GM21737 (cell line): ENCODE data around the gene GBA2.

ENCODE experiments used
- ATAC-seq: cut with Tn5 transposase; IDR thresholded peaks from one replicate; pipeline ENCODE4 v1.9.1; 2021; ENCODE audit warnings: mild to moderate bottlenecking, moderate library complexity; ENCODE audit not compliant: unreplicated experiment

The GBA2 gene

DNA sequence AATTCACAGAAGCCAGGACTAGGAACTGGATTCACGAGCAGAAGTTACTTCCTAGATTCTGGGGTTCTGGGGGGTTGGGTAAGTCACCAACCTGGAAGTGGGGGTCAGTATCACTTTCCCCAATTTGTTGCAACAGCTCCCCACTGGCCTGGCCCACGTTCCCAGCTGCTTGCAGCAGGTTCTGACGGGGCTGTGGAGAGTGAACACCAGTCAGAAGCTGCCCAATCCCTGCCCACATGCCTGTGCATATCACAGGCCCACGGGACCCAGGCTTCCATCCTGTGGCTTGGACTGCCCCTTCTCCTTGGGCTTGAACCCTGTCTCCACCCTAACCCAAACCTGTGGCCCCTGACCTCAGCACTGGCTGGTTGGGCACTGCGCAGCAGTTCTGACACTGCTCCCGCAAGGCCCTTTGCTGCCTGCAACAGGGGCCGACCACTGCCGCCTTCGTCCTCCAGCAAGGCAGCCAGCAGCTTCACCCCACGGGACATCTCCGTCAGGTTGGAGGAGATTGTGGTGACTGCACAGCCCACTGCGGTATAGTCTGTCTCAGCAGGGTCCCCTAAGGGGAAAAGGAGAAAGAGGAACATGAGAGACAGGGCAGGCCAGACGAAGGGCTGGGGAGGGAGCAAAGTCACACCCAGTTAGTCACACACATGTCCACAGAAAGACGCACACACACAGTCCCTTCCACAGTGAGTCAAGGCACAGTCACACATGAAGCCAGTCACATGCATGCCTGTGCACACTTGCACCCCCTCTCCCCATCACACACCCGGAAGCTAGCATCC is 30.1 kb downstream of the GBA2 start:
- ATAC-seq, result no peak

DNA sequence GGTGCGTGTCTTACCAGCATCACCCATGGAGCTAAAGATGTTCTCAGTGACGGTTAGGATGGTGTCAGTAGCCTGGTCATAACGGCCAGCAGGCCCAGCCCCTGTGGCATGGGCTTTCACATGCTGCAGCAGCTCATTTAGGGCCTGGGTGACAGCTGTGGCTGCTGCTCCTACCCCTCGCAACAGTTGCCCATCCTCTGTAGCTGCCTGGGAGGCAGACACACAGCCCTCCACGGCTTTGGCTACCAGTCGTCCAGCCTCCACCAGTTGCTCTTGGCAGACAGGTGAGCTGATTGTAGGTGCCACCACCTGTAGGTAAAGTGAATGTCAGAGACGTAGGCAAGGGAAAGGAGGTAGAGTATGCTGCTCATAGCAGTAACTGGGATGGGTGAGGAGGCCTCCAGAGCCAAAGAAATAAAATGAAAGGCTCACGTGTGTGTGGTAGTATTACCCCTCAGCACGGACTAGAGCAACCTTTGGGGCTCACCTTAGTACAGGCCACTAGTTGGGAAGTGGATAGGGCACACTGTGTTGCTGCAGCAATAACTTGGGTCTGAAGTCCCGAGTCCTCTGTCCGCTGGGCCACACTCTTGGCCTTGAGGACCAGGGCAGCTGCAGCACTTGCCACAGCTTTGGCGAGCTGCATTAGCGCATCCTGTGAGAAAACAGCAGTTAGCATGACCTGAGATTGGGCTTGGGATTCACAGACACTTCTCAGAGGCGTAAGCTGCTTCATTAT is 31.7 kb downstream of the GBA2 start:
- no peak for ATAC-seq

DNA sequence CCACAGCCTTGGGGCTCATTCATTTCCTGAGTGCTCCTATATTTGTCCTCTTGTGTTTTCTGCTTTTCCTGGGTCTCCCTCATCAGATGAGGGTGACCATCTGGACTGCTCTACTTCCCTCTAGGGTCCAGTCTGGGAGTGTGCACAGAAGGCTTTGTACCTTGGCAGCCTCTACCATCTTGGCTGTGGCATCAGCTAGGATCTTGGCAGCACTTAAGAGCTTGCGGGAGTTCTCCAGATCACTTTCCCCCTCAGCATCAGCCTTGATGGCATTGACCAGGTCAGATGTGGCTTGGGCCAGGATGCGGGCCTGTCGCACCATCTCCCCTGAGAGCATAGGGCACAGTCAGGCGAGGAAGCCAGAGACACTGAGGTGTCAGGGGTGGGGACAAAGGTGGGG is 32.8 kb downstream of the GBA2 start:
- ATAC-seq, result no peak

DNA sequence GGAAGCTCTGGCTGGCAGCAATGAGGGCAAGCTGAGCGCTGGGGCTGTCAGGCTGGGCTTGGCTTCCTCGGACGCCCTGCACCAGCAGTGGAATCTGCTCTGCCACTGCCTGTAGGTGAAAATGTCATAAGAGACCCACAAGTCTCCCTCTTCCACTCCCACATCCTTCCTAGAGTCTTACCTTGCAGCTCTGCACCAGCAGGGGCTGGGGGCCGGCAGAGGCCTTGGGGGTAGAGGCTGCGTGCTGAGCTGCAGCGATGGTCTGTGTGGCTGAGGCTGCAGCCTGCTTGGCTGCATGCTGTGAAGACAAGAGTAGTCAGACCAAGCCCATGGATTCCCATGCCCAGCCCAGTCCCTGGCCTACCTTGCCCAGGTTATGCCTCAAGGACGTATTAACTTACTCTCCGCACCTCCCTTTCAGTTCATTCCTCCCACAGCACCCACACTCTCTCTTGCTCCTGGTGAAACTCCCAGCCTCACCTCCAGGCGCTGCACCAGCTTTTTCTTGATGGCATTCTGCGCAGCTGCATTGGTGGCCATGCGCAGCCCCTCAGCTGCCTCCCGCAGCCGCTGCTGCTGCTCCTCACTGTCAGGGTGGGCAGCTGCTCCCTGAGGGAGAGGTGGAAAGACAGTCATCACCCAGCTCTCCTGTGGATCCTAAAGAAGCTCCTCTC is 34.3 kb downstream of the GBA2 start:
- ATAC-seq, result no peak

DNA sequence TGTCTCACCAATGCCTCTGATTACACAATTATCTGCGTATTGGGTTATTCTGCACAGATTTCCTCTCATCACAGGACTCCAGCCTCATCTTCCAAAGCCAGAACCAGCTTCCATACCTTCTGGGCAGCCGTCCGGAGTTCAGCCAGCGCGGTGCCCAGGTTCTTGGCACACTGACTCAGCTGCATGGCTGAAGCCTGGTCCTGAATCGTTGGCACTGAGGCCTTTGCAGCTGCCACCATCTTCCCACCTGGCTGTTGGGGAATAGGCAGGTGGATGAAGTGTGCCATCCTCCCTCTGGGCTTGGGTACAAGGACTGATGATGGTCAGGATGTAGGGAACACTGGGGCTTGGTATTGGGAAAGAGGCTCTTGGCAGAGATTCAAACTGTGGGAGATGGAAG is 34.9 kb downstream of the GBA2 start:
- ATAC-seq, result no peak

DNA sequence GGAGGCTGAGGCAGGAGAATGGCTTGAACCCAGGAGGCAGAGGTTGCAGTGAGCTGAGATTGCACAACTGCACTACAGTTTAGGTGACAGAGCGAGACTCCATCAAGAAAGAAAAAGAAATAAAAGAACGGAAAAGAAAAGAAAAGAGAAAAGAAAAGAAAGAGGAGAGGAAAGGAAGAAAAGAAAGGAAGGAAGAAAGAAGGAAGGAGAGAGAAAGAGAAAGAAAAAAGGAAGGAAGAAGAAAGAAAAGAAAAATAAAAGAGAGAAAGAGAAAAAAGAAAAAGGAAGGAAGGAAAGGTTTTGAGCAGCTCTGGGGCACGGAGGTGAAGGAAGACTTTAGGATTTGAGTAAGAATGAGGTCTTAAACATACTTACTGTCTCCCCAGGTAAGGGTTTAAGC is 35.5 kb downstream of the GBA2 start:
- no peak for ATAC-seq

DNA sequence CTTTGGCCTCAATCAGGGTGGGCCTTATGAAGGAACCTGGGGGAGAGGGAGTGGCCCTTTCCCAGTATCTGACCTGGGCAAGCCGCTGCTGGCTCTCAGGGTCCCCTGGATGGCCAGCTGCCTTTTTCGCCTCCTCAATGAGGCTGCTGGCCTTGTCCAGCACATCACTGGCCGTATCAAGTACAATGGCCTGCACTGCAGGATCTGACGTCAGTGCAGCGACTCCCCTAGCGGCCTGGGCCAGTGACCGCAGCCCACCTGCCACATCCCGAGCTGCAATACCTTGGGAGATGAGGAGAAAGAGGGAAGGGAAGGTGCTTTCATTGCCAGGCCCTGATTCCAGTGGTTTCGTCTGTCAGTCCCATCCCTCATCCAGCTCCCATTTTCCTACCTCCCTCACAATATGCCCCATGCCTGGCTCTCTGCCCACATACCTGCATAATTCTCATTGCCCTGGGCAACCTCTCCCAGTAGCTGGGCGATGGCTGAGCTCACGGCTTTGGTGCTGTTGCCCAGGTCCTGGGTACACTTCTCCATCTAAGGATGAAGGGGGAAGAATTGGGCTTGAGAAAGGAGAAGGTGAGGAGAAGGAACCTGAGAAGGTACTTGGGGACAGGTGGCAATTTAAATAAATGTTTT is 36.1 kb downstream of the GBA2 start:
- ATAC-seq, result no peak

DNA sequence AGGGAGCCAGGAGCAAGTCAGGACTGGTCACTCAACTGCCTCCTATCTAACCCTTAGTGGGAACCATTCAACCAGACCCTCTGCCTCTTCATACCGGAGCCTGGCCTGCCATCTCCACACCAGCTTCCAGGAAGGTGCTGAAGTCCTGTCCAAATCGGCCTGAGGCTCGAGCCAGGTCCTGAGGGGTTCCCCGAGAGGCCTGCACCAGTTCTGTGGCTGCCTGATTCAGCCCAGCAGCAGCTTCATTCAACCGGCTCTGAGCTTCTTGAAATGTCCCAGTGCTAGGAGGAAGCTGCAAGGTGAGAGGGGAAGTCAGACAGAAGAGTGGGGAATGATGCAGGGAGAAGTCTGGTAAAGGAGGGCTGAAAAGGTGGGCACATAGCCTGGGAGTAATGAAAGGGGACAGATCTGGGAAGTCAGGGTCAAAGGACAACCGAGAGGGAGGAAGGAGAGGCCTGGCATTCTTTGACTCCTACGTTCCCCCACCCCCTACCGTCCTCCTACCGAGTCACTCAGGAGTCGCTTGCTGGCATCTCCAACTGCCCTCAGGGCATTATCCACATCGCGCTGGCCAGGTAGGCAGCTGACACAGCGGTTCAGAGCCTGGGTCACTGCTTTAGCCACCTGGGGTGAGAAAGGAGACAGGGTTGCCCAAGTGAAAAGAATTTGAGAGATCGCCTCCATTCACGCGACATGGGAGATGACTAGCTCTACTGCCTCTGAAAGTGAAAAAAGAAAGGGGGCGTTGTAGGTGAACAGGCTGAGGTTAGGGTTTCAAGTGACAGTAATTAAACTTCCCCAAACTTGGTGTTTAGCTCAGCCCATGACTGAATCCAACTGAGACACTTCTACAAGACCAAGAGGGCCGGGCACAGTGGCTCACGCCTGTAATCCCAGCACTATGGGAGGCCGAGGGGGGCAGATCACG is 37.3 kb downstream of the GBA2 start:
- no peak for ATAC-seq

DNA sequence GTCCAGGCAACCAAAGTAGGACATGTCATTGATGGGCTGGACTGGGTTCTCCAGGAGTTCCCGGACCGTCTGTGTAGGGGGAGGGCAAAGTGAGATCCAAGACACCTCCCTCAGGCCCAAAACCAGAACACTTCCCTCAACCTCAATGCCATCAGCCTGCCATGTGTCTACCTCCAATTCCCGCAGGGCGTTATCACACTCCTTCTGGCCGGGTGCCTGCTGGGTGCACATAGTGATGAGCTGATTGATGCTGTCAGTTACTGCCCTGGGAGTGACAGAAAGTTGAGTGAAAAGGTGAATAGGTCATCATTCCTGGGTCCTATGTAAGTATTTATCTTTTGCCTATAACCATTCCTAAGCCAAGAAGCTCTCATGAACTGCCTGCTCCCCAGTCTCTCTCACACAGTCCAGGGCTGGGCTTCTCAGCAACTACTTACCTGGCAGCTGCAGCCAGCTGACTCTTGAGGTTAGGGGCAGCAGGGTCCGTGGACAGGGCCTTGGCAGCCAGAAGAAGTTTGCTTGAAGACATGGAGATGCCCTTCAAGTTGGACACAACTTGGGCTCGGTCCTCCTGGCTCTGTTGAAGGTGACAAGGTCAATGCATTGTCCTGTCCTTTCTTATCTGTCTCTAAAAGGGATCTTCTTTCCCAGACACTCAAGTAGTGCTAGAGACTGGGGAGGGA is 38.1 kb downstream of the GBA2 start:
- no peak for ATAC-seq

DNA sequence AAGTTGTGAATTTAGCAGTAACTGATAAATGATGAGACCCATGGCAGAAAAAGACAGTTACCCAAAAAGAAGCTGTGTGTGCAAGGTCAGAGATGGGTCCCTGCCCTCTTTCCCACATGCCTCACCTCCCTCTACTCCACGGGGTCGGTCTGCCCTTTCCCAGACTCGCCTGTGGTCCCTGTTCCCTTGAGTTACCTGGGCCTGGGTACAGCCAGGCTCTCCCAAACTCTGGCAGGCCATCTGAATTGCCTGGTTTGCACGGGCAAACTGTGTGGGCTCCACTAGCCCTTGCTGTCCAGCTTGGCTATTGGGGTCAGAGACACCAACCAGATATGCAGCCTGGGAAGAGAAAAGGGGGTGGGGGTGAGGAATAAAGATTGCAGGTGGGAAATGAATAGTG is 40.9 kb downstream of the GBA2 start:
- no peak for ATAC-seq

DNA sequence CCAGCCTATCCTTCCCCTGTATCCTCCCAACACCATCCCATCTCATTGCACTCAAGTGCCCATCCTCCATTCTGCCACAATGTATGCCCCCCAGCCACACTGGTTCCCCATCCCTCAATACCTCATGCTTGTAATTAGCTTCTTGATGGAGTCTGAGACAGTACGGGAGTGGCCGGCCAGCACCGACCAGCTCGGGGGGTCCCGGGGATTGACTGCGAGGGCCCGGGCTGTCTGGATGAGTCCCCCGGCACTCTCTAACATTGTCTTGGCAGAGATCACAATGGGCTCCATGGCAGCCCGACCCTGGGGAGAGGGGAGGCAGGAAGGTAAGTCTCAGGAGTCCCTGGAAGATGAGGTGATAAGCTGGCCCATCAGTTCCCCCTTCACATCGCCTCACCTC is 42.1 kb downstream of the GBA2 start:
- no peak for ATAC-seq

DNA sequence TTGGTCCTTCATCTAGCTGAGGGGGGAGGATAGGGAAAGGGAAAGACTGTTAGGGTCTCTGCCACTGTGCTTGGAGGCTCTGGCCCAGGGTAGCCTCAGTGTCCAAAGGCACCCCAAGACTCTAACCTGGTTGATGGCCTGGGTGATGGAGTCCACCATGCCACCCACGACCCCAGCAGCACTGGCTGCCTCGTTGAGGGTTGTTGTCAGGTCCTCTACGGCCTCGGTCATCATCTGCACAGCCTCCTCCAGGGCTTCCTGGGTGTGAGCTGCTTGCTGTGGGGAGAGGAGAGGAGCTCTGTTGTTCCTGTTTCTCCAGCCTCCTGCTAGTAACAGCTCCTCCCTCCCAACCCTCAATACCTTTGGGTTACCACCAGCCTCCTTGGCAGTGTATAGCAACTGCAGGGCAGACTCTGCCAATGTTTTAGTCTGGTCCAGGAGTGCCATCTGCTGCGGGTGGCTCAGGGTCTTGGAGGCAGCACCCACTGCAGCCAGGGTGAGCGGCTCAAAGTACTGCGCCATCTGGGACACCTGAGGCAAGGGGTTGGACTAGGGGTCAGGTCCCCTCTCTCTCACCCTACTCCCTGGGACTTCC is 43.1 kb downstream of the GBA2 start:
- ATAC-seq, result no peak

DNA sequence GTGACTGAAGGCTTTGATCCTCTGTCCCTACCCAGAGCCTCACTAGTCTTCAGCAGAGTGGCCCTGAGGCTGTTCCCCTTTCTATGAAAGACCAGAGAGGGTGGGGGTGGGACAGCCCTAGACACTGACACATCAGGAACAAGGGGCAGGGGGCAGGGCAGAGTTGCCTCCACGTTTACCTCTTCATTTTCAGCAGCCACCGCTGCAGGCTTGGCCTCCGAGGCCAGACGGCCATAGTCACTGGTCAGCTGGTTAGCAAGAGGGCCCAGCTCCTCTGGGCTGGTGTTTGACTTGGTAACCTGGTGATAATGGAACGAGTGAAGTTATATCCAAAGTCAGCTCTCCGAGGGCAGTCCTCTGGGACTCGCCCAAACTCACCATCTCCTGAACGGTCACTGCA is 43.7 kb downstream of the GBA2 start:
- ATAC-seq, result no peak

DNA sequence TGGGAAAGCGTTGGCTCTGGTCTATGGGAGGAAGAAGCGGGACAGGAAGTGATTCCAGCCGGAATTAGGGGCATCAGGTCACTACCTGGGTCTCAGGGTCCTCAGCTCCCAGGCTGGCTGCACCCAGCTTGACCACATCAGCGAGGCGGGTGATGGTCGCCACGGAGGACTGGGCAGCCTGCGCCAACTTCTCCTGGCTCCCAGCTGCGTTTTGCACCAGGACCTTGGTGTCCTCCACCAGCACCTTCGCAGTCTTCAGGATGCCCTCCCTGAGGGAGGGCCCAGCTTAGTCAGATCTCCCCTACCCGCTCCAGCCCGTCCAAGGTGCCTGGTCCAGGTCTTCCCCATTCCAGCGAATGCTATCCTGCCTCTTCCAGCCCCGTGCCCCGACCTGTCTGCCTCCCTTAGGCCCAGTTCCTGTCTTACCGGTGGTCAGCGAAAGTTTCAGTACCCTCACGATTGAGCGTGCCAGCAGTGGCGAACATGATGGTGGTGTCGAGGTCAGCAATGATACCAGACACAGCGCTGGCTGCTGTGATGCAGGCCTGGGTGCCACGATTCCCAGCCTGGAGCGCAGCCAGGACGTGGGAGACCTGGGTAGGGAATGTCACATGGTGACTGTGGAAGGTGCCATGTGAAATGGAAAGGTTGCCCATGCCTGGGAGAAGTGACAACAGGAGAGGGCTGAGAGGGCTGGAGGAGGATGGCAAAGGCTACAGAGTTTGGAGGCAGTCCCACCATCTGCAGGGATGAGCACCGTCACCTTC is 44.9 kb downstream of the GBA2 start:
- ATAC-seq, result no peak

DNA sequence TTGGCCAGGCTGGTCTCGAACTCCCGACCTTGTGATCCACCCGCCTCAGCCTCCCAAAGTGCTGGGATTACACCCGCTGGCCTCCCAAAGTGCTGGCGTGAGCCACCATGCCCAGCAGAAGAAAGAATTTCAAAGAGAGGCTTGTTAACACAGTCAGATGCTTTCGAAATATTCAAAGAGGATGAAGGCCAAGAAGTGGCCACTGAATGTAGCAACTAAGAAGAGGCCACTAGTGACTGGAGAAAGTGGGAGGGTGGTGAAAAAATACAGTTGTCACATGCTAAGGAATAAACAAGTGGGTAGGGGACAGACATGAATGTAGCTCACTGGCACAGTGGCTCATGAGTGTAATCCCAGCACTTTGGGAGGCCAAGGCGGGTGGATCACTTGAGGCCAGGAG is 46.3 kb downstream of the GBA2 start:
- ATAC-seq, result no peak

DNA sequence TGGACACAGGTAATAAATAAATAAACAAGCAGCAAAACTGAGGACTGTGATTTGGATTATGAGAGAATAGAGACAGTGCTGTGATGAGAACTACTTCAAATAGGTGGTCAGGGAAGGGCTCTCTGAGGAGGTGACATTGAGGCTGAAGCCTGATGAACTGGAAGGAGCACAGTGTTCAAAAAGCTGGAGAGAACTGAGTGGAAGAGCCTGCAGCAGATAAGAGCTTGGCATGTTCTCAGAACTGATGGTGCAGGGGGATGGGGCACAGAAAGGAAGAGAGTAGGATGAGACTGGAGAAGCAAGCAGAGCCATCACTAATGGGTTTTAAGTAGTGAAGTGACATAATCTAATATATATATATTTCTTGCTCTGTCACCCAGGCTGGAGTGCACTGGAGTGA is 48.1 kb downstream of the GBA2 start:
- no peak for ATAC-seq

DNA sequence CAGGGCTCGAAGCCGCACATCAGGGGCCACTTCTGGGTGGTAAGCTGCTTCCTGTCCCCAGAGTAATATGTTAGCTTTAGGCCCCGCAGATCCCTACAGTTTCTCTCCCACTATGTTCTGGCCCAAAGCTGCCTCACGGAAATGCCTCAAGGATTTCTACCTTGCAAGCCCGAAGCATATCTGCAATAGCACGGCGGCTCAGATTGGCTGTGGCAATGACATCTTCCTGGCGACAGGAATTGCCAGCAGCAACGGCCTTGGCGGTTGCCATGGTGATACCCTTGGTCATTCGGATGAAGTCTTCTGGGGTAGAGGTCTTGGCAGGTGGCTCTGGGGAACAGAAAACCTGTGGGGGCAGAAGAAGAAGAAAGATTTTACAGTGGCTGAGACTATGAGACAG is 49.0 kb downstream of the GBA2 start:
- ATAC-seq, result no peak

DNA sequence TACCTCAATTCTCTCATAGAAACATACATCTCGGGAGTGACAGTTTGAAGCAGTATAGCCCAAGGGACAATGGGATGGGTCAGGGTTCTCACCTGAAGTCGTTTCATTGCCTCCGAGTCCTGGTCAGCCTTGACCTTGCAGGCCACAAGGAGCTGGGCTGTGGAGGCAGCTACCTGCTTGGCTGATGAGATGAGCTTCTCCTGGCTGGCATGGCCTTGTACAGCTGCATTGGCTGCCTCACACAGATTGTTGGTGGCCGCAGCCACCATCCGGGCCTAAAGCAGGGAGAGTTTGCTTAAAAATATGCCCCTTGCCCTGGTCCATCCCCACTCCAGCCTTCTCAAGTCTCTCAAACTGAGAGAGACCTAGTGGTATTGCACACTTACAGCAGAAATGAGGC is 50.8 kb downstream of the GBA2 start:
- ATAC-seq, result no peak

DNA sequence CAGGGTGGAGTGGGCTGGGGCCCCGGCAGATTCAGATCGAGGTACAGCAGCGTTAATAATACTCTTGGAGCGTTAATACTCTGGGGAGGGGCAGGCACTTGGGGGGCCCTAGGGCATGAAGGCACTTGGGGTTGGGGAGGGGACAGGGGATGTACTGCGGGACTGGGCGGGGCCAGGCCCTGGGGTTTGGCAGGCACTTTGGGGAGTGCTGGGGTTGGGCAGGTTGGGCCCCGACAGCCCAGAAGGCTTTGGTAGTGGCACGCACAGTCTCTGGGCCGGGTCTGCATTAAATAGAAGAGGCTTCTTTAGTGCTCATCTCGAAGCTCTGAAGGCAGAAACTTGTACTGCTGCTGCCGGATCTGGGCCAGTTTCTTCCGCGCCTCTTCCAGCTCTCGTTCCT is 51.5 kb downstream of the GBA2 start:
- ATAC-seq, result no peak
